Measurements from ENCODE around the gene FBXL19.

The FBXL19 gene

DNA sequence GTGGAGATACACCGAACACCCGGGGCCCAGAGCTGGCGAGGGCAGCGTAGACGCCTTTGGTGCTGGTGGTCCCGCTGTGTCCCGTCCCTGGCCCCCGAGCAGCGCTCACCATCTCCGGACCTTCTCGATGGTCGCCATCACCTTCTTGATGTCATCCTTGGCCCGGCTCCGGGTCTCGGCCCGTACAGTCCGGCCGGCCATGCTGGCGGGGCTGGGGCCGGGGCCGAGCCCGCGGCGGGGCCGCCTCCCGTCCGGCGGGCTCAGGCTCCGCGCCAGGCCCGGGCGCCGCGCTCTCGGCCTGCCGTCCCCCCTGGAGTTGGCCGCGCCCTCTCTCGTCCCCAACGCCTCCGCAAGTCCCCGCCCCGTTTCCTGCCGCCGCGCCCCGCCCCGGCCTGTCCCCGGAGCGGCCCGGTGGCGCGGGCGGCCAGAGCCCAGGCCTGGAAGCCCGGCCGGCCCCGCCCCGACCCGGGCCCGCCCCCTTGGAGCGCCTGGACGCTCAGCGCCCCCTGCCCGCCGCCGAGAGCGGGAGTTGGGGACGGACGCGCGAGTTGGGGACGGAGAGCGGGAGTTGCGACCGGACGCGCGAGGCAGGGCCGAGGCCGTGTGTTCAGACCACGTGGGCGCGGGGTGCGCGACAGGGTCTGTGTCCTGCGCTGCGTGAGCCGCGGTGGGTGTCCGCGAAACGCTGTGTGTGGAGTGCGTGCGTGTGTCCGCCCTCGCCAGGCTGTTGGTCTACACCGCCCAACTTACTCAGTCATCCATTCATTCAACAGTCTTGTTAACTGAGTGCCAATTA is 29.4 kb upstream of the FBXL19 start, which contains the start of gene BCL7C (continued):
- TF ChIP-seq, protein P1, sequence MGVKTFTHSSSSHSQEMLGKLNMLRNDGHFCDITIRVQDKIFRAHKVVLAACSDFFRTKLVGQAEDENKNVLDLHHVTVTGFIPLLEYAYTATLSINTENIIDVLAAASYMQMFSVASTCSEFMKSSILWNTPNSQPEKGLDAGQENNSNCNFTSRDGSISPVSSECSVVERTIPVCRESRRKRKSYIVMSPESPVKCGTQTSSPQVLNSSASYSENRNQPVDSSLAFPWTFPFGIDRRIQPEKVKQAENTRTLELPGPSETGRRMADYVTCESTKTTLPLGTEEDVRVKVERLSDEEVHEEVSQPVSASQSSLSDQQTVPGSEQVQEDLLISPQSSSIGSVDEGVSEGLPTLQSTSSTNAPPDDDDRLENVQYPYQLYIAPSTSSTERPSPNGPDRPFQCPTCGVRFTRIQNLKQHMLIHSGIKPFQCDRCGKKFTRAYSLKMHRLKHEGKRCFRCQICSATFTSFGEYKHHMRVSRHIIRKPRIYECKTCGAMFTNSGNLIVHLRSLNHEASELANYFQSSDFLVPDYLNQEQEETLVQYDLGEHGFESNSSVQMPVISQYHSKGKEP (tag by site-specific recombination; IDR thresholded peaks at IDR 0.05), result 0 out of 2 replicates have a peak, but pooled peaks have one; percentile 5
- TF ChIP-seq, protein P2, sequence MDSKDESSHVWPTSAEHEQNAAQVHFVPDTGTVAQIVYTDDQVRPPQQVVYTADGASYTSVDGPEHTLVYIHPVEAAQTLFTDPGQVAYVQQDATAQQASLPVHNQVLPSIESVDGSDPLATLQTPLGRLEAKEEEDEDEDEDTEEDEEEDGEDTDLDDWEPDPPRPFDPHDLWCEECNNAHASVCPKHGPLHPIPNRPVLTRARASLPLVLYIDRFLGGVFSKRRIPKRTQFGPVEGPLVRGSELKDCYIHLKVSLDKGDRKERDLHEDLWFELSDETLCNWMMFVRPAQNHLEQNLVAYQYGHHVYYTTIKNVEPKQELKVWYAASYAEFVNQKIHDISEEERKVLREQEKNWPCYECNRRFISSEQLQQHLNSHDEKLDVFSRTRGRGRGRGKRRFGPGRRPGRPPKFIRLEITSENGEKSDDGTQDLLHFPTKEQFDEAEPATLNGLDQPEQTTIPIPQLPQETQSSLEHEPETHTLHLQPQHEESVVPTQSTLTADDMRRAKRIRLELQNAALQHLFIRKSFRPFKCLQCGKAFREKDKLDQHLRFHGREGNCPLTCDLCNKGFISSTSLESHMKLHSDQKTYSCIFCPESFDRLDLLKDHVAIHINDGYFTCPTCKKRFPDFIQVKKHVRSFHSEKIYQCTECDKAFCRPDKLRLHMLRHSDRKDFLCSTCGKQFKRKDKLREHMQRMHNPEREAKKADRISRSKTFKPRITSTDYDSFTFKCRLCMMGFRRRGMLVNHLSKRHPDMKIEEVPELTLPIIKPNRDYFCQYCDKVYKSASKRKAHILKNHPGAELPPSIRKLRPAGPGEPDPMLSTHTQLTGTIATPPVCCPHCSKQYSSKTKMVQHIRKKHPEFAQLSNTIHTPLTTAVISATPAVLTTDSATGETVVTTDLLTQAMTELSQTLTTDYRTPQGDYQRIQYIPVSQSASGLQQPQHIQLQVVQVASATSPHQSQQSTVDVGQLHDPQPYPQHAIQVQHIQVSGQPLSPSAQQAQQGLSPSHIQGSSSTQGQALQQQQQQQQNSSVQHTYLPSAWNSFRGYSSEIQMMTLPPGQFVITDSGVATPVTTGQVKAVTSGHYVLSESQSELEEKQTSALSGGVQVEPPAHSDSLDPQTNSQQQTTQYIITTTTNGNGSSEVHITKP (tag by site-specific recombination; IDR thresholded peaks at IDR 0.05), result peak; percentile 1; the same call in 1 of the 2 replicates
- TF ChIP-seq SP7 (tag by site-specific recombination; IDR thresholded peaks at IDR 0.05) (peak; percentile 81), ZNF10 (tag by site-specific recombination; IDR thresholded peaks at IDR 0.05) (peak; percentile 39; the same call in 1 of the 2 replicates), ZNF211 (tag by site-specific recombination; IDR thresholded peaks at IDR 0.05; ENCODE audit: low read depth) (no peak), MEIS1 (CRISPR knock-in tag; IDR thresholded peaks at IDR 0.05; ENCODE audit: borderline replicate concordance) (no peak), ZFP37 (tag by site-specific recombination; IDR thresholded peaks at IDR 0.05) (no peak), ZNF221 (tag by site-specific recombination; IDR thresholded peaks at IDR 0.05; ENCODE audit: borderline replicate concordance) (no peak), KLF8 (tag by site-specific recombination; IDR thresholded peaks at IDR 0.05) (peak; percentile 66; the same call in 1 of the 2 replicates), ZNF747 (tag by site-specific recombination; IDR thresholded peaks at IDR 0.05) (no peak), ZNF558 (tag by site-specific recombination; IDR thresholded peaks at IDR 0.05) (no peak), ZNF785 (tag by site-specific recombination; IDR thresholded peaks at IDR 0.05) (peak; percentile 97), ZNF202 (tag by site-specific recombination; IDR thresholded peaks at IDR 0.05; ENCODE audit: borderline replicate concordance) (no peak), ZNF548 (tag by site-specific recombination; IDR thresholded peaks at IDR 0.05) (no peak; the same call in 1 of the 2 replicates), HOXD13 (CRISPR knock-in tag; IDR thresholded peaks at IDR 0.05; ENCODE audit: borderline replicate concordance) (no peak), ZNF473 (tag by site-specific recombination; IDR thresholded peaks at IDR 0.05) (no peak), MZF1 (tag by site-specific recombination; IDR thresholded peaks at IDR 0.05; ENCODE audit: borderline replicate concordance) (peak; percentile 48; the same call in 1 of the 2 replicates), ZNF658 (tag by site-specific recombination; IDR thresholded peaks at IDR 0.05) (no peak)
- TF ChIP-seq, protein P3, sequence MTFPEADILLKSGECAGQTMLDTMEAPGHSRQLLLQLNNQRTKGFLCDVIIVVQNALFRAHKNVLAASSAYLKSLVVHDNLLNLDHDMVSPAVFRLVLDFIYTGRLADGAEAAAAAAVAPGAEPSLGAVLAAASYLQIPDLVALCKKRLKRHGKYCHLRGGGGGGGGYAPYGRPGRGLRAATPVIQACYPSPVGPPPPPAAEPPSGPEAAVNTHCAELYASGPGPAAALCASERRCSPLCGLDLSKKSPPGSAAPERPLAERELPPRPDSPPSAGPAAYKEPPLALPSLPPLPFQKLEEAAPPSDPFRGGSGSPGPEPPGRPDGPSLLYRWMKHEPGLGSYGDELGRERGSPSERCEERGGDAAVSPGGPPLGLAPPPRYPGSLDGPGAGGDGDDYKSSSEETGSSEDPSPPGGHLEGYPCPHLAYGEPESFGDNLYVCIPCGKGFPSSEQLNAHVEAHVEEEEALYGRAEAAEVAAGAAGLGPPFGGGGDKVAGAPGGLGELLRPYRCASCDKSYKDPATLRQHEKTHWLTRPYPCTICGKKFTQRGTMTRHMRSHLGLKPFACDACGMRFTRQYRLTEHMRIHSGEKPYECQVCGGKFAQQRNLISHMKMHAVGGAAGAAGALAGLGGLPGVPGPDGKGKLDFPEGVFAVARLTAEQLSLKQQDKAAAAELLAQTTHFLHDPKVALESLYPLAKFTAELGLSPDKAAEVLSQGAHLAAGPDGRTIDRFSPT (tag by site-specific recombination; IDR thresholded peaks at IDR 0.05), result no peak
- TF ChIP-seq, protein P4, sequence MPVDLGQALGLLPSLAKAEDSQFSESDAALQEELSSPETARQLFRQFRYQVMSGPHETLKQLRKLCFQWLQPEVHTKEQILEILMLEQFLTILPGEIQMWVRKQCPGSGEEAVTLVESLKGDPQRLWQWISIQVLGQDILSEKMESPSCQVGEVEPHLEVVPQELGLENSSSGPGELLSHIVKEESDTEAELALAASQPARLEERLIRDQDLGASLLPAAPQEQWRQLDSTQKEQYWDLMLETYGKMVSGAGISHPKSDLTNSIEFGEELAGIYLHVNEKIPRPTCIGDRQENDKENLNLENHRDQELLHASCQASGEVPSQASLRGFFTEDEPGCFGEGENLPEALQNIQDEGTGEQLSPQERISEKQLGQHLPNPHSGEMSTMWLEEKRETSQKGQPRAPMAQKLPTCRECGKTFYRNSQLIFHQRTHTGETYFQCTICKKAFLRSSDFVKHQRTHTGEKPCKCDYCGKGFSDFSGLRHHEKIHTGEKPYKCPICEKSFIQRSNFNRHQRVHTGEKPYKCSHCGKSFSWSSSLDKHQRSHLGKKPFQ (tag by site-specific recombination; IDR thresholded peaks at IDR 0.05), result no peak
- TF ChIP-seq, protein P5, sequence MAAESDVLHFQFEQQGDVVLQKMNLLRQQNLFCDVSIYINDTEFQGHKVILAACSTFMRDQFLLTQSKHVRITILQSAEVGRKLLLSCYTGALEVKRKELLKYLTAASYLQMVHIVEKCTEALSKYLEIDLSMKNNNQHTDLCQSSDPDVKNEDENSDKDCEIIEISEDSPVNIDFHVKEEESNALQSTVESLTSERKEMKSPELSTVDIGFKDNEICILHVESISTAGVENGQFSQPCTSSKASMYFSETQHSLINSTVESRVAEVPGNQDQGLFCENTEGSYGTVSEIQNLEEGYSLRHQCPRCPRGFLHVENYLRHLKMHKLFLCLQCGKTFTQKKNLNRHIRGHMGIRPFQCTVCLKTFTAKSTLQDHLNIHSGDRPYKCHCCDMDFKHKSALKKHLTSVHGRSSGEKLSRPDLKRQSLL (tag by site-specific recombination; IDR thresholded peaks at IDR 0.05), result no peak
- TF ChIP-seq, protein P6, sequence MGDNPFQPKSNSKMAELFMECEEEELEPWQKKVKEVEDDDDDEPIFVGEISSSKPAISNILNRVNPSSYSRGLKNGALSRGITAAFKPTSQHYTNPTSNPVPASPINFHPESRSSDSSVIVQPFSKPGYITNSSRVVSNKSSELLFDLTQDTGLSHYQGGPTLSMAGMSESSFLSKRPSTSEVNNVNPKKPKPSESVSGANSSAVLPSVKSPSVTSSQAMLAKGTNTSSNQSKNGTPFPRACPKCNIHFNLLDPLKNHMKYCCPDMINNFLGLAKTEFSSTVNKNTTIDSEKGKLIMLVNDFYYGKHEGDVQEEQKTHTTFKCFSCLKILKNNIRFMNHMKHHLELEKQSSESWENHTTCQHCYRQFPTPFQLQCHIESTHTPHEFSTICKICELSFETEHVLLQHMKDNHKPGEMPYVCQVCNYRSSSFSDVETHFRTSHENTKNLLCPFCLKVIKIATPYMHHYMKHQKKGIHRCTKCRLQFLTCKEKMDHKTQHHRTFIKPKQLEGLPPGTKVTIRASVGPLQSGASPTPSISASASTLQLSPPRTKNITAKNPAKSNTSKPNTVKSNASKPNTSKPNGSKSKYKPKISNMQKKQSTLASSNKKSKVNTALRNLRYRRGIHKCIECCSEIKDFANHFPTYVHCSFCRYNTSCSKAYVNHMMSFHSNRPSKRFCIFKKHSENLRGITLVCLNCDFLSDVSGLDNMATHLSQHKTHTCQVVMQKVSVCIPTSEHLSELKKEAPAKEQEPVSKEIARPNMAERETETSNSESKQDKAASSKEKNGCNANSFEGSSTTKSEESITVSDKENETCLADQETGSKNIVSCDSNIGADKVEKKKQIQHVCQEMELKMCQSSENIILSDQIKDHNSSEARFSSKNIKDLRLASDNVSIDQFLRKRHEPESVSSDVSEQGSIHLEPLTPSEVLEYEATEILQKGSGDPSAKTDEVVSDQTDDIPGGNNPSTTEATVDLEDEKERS (tag by site-specific recombination; IDR thresholded peaks at IDR 0.05), result no peak
- TF ChIP-seq, protein P7, sequence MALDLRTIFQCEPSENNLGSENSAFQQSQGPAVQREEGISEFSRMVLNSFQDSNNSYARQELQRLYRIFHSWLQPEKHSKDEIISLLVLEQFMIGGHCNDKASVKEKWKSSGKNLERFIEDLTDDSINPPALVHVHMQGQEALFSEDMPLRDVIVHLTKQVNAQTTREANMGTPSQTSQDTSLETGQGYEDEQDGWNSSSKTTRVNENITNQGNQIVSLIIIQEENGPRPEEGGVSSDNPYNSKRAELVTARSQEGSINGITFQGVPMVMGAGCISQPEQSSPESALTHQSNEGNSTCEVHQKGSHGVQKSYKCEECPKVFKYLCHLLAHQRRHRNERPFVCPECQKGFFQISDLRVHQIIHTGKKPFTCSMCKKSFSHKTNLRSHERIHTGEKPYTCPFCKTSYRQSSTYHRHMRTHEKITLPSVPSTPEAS (tag by site-specific recombination; IDR thresholded peaks at IDR 0.05), result 0 out of 2 replicates have a peak, but pooled peaks have one; percentile 15
